NCI-H460 (cell line): Measurements from ENCODE around the gene GRB14. TPM values are rescaled to one million over a fixed set of nuclear protein-coding genes. Genes with fewer than 3 reads are reported as not detected.

Experiments used
- total RNA-seq: library from RNA; depleted of rRNA; stranded (reverse); fragments of >200 nt; shearing (Covaris generic); gene quantifications from 2 replicates; pipeline ENCODE4 v1.2.3, GENCODE V29; 2014; rRNA removed

Gene GRB14
- total RNA-seq, 1 experiment from 2014 or later, result 0.79 TPM

Other genes starting within 250 kb of the GRB14 start
- gene COBLL1, start 220.3 kb upstream of the GRB14 start, total RNA-seq, result 6.0 and 6.2 TPM in 2 replicates